ENCODE measurements around the gene FHIT.

Gene FHIT

GRCh38 chr3:60073942-60074341 is 1177.3 kb downstream of the FHIT start:
- Histone ChIP-seq H3K27me3 (replicated peaks) (no peaks in the 10 kb centered on the region), H3K4me3 (ENCODE audit: low read depth, low read length) (no peak overlapping the region), H3K27ac (no peak overlapping the region), H3K36me3 (replicated peaks) (no peaks in the 10 kb centered on the region)
- in situ Hi-C loops (cut with HindIII; ENCODE audit: low pct_ligation_motif_present, low sequenced_read_pairs) = no loop called here
- TF ChIP-seq, protein P1, sequence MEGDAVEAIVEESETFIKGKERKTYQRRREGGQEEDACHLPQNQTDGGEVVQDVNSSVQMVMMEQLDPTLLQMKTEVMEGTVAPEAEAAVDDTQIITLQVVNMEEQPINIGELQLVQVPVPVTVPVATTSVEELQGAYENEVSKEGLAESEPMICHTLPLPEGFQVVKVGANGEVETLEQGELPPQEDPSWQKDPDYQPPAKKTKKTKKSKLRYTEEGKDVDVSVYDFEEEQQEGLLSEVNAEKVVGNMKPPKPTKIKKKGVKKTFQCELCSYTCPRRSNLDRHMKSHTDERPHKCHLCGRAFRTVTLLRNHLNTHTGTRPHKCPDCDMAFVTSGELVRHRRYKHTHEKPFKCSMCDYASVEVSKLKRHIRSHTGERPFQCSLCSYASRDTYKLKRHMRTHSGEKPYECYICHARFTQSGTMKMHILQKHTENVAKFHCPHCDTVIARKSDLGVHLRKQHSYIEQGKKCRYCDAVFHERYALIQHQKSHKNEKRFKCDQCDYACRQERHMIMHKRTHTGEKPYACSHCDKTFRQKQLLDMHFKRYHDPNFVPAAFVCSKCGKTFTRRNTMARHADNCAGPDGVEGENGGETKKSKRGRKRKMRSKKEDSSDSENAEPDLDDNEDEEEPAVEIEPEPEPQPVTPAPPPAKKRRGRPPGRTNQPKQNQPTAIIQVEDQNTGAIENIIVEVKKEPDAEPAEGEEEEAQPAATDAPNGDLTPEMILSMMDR (IDR thresholded peaks at IDR 0.05; ENCODE audit: low read depth, low read length, missing control alignments) = no peak
- DNase-seq = no peak

DNA sequence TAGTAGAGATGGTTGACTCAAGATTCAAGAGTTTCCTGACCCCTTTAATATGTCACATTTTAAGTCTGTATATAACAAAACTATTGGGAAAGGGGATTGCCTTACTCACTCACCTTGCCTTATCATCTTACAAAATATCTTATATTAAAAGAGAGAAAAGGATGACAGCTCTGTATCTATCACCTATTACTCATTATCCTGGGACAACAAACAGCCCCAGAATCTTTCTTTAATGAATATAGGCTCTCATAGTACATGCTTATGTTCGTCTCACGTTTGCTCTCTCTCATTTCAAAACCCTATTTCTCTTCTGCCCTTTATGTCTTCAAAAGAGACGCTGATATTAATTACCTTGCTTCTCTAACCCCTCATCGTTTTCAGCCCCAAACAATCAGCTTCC is 1178.0 kb downstream of the FHIT start:
- Histone ChIP-seq H3K27ac (no peak overlapping the region), H3K36me3 (replicated peaks) (no peaks in the 10 kb centered on the region), H3K27me3 (replicated peaks) (no peaks in the 10 kb centered on the region), H3K4me3 (ENCODE audit: low read depth, low read length) (no peak overlapping the region)
- no peak for DNase-seq
- in situ Hi-C loops (cut with HindIII; ENCODE audit: low pct_ligation_motif_present, low sequenced_read_pairs) = no loop called here
- TF ChIP-seq, protein P1 (IDR thresholded peaks at IDR 0.05; ENCODE audit: low read depth, low read length, missing control alignments) = no peak

DNA sequence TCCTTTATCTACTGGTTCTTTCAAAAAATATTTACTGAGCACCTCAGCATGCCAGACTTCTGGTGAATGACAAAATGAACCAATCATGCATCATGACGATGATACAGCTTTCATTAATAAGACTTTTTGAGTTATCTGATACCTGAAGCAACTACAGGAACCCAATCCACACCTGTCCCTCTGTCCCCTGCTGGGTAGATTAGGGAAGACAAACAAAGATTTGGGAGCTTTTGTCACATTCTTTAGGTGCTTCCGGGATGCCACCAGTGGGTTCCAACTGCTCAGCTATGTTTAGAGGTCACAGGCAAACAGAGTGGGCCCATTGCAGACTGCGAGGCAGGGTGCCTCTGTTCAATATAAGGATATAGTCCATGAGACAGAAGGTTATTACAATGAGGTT is 1180.9 kb downstream of the FHIT start:
- no peak for DNase-seq
- no peak overlapping the region for H3K27ac ChIP-seq
- H3K27me3 ChIP-seq (replicated peaks) = no peaks in the 10 kb centered on the region
- TF ChIP-seq, protein P1 (IDR thresholded peaks at IDR 0.05; ENCODE audit: low read depth, low read length, missing control alignments) = no peak
- H3K36me3 ChIP-seq (replicated peaks) = no peaks in the 10 kb centered on the region
- no peak overlapping the region for H3K4me3 ChIP-seq (ENCODE audit: low read depth, low read length)
- in situ Hi-C loops (cut with HindIII; ENCODE audit: low pct_ligation_motif_present, low sequenced_read_pairs) = no loop called here

GRCh38 chr3:60065227-60065868 is 1185.9 kb downstream of the FHIT start:
- H3K4me3 ChIP-seq (ENCODE audit: low read depth, low read length) = no peak overlapping the region
- no peak for DNase-seq
- no peaks in the 10 kb centered on the region for H3K27me3 ChIP-seq (replicated peaks)
- H3K36me3 ChIP-seq (replicated peaks) = no peaks in the 10 kb centered on the region
- in situ Hi-C loops (cut with HindIII; ENCODE audit: low pct_ligation_motif_present, low sequenced_read_pairs) = no loop called here
- TF ChIP-seq, protein P1 (IDR thresholded peaks at IDR 0.05; ENCODE audit: low read depth, low read length, missing control alignments) = no peak
- no peak overlapping the region for H3K27ac ChIP-seq

- Histone ChIP-seq H3K27me3 (replicated peaks) (no peaks in the 10 kb centered on the region), H3K27ac (no peak overlapping the region), H3K4me3 (ENCODE audit: low read depth, low read length) (no peak overlapping the region), H3K36me3 (replicated peaks) (no peaks in the 10 kb centered on the region)
- DNase-seq = peak; percentile 80
- in situ Hi-C loops (cut with HindIII; ENCODE audit: low pct_ligation_motif_present, low sequenced_read_pairs) = no loop called here
- TF ChIP-seq, protein P1 (IDR thresholded peaks at IDR 0.05; ENCODE audit: low read depth, low read length, missing control alignments) = no peak
These were observed 1186.8 kb downstream of the FHIT start for GRCh38 chr3:60064210-60065178.
